Measurements from ENCODE around the gene JARID2.

Gene JARID2

DNA sequence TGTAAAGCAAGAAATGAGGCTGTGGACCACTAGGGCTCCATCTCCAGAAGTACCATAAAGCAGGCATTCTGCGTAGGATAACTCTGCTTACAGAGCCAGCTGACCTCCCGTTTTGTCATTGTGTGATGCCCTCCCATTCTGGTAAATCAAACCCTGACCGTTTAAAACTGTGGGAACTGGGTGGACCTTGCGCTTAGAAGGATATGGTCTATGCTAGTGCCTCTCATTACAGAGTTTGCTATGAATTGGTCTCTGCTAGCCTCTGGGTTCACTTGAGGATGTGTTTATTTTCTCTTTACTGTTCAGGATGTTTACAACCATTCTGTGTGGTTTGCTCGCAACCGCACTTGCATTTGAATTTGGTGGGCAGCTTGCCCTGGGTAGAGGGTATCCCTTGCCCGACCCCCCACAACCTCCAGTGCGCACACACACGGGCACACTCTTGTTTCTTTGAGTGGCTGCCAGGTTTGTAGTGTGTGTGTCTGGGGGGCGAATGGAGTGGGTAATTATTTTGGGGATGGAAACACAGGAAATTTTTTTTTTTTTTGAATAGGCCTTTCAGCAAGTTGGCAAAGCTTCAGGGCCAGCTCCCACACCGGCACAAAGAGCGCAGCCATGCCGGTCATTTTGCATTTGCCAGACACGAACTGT lies 198.3 kb downstream of the JARID2 start:
- no peak for TF ChIP-seq FOXP2 (optimal IDR thresholded peaks at IDR 0.05; ENCODE audit: borderline replicate concordance, extremely low read depth, extremely low read length, insufficient read depth)
- TF ChIP-seq, protein P1, sequence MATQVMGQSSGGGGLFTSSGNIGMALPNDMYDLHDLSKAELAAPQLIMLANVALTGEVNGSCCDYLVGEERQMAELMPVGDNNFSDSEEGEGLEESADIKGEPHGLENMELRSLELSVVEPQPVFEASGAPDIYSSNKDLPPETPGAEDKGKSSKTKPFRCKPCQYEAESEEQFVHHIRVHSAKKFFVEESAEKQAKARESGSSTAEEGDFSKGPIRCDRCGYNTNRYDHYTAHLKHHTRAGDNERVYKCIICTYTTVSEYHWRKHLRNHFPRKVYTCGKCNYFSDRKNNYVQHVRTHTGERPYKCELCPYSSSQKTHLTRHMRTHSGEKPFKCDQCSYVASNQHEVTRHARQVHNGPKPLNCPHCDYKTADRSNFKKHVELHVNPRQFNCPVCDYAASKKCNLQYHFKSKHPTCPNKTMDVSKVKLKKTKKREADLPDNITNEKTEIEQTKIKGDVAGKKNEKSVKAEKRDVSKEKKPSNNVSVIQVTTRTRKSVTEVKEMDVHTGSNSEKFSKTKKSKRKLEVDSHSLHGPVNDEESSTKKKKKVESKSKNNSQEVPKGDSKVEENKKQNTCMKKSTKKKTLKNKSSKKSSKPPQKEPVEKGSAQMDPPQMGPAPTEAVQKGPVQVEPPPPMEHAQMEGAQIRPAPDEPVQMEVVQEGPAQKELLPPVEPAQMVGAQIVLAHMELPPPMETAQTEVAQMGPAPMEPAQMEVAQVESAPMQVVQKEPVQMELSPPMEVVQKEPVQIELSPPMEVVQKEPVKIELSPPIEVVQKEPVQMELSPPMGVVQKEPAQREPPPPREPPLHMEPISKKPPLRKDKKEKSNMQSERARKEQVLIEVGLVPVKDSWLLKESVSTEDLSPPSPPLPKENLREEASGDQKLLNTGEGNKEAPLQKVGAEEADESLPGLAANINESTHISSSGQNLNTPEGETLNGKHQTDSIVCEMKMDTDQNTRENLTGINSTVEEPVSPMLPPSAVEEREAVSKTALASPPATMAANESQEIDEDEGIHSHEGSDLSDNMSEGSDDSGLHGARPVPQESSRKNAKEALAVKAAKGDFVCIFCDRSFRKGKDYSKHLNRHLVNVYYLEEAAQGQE (IDR thresholded peaks at IDR 0.05; ENCODE audit: insufficient read depth in 1 of 2, low read depth in 2 of 2, low read length in 2 of 2) = no peak
- no peak for TF ChIP-seq POLR2AphosphoS5 (IDR thresholded peaks at IDR 0.05; ENCODE audit: low read depth, low read length)
- peak; percentile 36; the same call in 1 of the 2 replicates for TF ChIP-seq SIN3A (IDR thresholded peaks at IDR 0.05; ENCODE audit: borderline replicate concordance, insufficient read depth, low read length)

DNA sequence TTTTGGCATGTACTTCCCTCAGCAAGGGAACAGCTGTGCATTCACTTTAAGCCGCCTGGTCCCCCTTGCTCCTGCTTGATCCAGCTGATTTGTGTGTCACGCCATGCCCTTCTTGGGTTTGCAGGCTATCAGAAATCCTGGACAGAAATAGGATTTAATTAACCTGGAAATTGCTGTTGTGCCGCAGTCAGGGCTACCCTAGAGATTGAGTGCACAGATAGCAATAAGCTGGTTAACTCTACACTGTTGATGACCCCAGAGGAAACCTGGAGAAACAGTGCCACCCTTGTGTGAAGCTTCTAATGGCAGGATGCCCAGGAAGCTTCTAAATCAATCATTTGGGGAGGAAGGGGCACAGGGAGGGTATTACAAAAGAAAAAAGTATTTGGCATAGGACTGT lies 199.0 kb downstream of the JARID2 start:
- TF ChIP-seq FOXP2 (optimal IDR thresholded peaks at IDR 0.05; ENCODE audit: borderline replicate concordance, extremely low read depth, extremely low read length, insufficient read depth) (no peak), SIN3A (IDR thresholded peaks at IDR 0.05; ENCODE audit: borderline replicate concordance, insufficient read depth, low read length) (0 out of 2 replicates have a peak, but pooled peaks have one; percentile 43)

DNA sequence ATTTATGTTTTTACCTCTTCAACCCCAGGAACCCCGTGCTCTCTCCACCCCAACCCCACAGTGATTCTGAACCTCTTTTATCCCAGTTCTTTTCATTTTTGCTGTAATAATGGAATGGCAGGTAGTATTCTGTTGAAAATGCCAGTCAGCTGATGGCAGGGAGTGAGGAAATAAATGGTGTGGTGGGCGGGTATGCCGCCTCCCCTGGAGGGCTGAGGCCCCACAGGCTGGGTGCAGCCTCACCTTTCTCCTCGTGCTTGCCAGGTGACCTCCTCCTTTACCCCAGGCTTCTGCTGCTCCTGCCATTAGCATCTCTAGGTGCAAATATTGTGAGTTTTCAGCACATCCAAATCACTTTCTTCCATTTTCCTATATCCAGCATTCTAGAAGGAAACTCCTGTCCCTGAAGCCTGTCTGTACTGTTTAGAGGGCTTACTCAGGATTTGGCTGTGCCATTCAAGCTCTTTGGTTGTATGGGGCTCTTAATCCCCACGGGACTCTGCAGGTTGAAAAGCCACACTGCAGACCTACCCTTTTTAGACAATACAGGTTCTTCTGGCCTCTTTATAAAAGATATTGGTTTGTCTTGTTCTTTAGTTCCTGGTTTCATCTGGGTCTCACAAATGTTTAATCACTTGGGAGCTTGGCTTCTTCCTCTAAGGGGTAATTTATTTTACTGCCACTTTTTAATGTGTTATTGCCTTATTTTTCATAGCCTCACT lies 201.8 kb downstream of the JARID2 start:
- TF ChIP-seq SIN3A (IDR thresholded peaks at IDR 0.05; ENCODE audit: borderline replicate concordance, insufficient read depth, low read length) (no peak), POLR2AphosphoS5 (IDR thresholded peaks at IDR 0.05; ENCODE audit: low read depth, low read length) (no peak), TAF1 (IDR thresholded peaks at IDR 0.05; ENCODE audit: borderline replicate concordance, insufficient read depth, low read length) (no peak), FOXP2 (optimal IDR thresholded peaks at IDR 0.05; ENCODE audit: borderline replicate concordance, extremely low read depth, extremely low read length, insufficient read depth) (no peak)
- TF ChIP-seq, protein P1 (IDR thresholded peaks at IDR 0.05; ENCODE audit: insufficient read depth in 1 of 2, low read depth in 2 of 2, low read length in 2 of 2) = no peak

DNA sequence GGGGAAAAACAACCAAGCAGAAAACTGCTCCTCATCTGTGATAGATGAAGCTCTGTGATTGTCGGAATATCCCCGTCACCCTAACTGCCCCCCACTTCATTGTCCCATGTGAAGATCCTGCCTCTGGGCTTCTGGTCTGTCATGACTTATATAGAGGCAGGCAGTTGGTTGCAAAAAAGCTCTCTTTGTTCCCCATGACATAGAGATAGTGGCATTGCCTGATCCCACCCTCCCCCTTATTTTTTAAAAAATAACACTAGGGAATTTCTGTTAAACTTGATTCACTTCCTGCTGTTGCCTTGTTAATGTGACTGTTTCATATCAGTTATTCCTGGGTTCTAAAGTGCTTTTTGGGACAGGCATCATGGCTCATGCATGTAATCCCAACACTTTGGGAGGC lies 203.1 kb downstream of the JARID2 start:
- TF ChIP-seq SIN3A (IDR thresholded peaks at IDR 0.05; ENCODE audit: borderline replicate concordance, insufficient read depth, low read length) (no peak), FOXP2 (optimal IDR thresholded peaks at IDR 0.05; ENCODE audit: borderline replicate concordance, extremely low read depth, extremely low read length, insufficient read depth) (no peak), POLR2AphosphoS5 (IDR thresholded peaks at IDR 0.05; ENCODE audit: low read depth, low read length) (no peak), TAF1 (IDR thresholded peaks at IDR 0.05; ENCODE audit: borderline replicate concordance, insufficient read depth, low read length) (no peak)
- TF ChIP-seq, protein P1 (IDR thresholded peaks at IDR 0.05; ENCODE audit: insufficient read depth in 1 of 2, low read depth in 2 of 2, low read length in 2 of 2) = no peak

DNA sequence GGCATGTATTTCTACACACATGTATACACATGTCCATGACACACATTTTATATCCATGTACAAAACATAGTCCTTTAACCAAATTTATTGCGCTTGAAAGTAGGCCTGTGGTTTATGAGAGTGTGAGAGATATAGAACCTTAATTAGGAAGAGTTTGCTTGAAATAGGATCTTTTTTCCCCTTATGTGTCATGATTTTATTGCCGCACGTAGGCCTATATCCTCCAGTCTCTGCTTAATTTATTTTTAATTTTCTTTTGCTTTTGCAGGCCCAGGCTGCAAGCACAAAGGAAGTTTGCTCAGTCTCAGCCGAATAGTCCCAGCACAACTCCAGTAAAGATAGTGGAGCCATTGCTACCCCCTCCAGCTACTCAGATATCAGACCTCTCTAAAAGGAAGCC lies 205.9 kb downstream of the JARID2 start:
- TF ChIP-seq FOXP2 (optimal IDR thresholded peaks at IDR 0.05; ENCODE audit: borderline replicate concordance, extremely low read depth, extremely low read length, insufficient read depth) = no peak

DNA sequence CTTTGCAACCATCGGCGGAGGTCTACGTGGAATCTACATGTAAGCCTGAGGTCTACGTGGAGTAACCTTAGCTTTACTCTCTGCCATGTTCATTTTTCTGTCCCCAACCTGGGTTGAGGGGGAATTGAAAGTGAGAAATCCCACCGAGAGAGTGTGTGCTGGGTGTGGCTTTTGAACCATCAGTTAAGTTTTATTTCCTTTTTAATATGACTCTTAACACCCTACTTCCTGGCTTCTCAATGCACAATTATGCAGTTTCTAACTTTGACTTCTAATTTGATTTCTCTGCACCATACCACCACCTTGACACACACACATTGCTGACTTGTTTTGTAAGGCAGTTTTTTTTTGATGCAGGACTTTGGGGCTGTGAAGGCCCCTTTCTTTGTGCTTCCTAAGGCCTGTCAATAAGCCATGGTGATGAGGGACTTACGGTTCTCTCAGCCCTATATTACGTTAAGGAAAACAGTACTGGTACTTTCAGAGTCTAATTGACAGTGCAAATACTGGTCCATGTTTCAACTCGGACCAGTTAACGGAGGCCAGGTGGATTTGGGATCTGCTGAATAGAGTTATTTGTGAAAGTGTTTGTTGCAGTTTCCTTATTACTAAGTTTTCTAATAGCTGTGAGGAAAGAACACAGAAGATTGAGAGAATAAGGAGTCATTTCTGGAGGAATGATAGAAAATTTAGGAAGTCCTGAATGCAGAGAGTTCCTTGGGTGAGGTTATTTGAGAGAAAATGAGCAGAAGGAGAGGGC lies 206.5 kb downstream of the JARID2 start:
- TF ChIP-seq SIN3A (IDR thresholded peaks at IDR 0.05; ENCODE audit: borderline replicate concordance, insufficient read depth, low read length) = no peak
- TF ChIP-seq FOXP2 (optimal IDR thresholded peaks at IDR 0.05; ENCODE audit: borderline replicate concordance, extremely low read depth, extremely low read length, insufficient read depth) = no peak
- TF ChIP-seq, protein P1 (IDR thresholded peaks at IDR 0.05; ENCODE audit: insufficient read depth in 1 of 2, low read depth in 2 of 2, low read length in 2 of 2) = no peak
- no peak for TF ChIP-seq TAF1 (IDR thresholded peaks at IDR 0.05; ENCODE audit: borderline replicate concordance, insufficient read depth, low read length)
- no peak for TF ChIP-seq POLR2AphosphoS5 (IDR thresholded peaks at IDR 0.05; ENCODE audit: low read depth, low read length)
